BE2C (cell line): Measurements from ENCODE around the gene RAF1. TPM values are rescaled to one million over a fixed set of nuclear protein-coding genes. Genes with fewer than 3 reads are reported as not detected.

Experiments used
- DNase-seq: peaks from one replicate; pipeline ENCODE4 v3.0.0-alpha.2; 2020
- H3K27me3 ChIP-seq: fragments of 250-450 bp; sonication (Bioruptor Pico); 2 replicates; pipeline ENCODE4 v1.5.1; 2020; ENCODE audit warnings: mild to moderate bottlenecking
- H3K36me3 ChIP-seq: fragments of 250-450 bp; sonication (Bioruptor Pico); 2 replicates; pipeline ENCODE4 v1.5.1; 2020; ENCODE audit warnings: mild to moderate bottlenecking
- H3K4me1 ChIP-seq: fragments of 250-450 bp; sonication (Bioruptor Pico); 2 replicates; pipeline ENCODE4 v1.5.1; 2020
- H3K4me3 ChIP-seq: 2 replicates; pipeline ENCODE4 v1.5.1; 2011; ENCODE audit warnings: low read depth, low read length
- H3K9me3 ChIP-seq: fragments of 250-450 bp; sonication (Bioruptor Pico); 2 replicates; pipeline ENCODE4 v1.5.1; 2020
- polyA plus RNA-seq: library from polyadenylated mRNA; unstranded; fragments of >200 nt; gene quantifications from one replicate; pipeline ENCODE4 v1.2.1, GENCODE V29; 2012; ENCODE audit warnings: low read depth, missing spikeins; ENCODE audit not compliant: insufficient read length, insufficient read depth
- TF ChIP-seq, protein P1 (sequence below): IDR thresholded peaks from 2 replicates; pipeline ENCODE4 v1.5.1; 2012; ENCODE audit warnings: mild to moderate bottlenecking, low read depth, low read length

Gene RAF1
- polyA plus RNA-seq: 60.0 TPM

DNA sequence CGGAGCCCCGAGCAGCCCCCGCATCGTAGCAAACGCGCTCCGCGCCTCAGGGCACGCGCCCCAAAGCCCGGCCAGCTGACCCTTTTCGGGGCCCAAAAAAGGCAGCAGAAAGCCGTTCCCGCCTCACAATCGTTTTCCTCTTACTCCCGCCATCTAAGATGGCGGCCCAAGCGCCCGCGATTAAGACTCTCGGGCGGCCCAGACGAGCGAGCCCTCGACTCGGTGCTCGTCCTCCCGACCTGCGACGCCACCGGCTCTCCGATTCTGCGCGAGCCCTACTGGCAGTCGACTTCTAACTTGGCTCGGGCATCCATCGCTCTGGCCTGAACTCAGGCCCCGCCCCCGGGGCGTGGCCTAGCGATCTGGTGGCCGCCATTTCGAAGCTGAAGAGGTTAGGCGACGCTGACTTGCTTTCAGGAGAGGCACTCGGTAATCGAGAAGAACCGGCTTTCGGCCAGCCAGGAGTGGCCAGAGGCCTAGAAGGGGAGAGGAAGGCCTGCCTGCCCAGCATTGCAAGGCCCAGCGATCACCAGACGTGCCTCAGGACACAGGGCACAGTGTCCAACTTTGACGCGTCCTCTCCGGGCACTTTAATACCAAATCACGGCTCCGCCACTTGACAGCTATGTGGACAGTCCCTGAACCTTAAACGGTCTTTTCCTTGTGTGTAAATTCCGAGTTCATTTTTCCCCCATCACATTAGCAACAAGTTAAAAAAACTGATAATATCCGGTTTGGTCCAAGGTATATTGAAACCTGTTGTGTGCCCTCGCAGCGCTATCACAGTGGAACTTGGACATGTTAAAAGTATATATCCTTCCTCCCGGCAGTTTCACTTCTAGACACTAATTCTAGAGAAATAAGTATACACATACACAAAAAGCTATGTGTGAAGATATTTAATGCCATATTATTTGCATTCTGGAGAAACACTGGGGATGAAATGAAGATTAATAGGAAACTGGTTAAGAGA, at the start of gene RAF1:
RAF1 (minus strand) TSS at position 182 of the 973 bp plus-strand sequence. CDS start 45,396 bp downstream, outside the sequence.
- DNase-seq: peak; percentile 94
- Histone ChIP-seq H3K9me3 (no peaks in the 10 kb centered on the region), H3K36me3 (no peaks in the 10 kb centered on the region), H3K4me1 (no peaks in the 10 kb centered on the region), H3K27me3 (no peaks in the 10 kb centered on the region), H3K4me3 (peak within 1 kb of the TSS; percentile 87)
- TF ChIP-seq, protein P1, sequence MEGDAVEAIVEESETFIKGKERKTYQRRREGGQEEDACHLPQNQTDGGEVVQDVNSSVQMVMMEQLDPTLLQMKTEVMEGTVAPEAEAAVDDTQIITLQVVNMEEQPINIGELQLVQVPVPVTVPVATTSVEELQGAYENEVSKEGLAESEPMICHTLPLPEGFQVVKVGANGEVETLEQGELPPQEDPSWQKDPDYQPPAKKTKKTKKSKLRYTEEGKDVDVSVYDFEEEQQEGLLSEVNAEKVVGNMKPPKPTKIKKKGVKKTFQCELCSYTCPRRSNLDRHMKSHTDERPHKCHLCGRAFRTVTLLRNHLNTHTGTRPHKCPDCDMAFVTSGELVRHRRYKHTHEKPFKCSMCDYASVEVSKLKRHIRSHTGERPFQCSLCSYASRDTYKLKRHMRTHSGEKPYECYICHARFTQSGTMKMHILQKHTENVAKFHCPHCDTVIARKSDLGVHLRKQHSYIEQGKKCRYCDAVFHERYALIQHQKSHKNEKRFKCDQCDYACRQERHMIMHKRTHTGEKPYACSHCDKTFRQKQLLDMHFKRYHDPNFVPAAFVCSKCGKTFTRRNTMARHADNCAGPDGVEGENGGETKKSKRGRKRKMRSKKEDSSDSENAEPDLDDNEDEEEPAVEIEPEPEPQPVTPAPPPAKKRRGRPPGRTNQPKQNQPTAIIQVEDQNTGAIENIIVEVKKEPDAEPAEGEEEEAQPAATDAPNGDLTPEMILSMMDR: no peak

DNA sequence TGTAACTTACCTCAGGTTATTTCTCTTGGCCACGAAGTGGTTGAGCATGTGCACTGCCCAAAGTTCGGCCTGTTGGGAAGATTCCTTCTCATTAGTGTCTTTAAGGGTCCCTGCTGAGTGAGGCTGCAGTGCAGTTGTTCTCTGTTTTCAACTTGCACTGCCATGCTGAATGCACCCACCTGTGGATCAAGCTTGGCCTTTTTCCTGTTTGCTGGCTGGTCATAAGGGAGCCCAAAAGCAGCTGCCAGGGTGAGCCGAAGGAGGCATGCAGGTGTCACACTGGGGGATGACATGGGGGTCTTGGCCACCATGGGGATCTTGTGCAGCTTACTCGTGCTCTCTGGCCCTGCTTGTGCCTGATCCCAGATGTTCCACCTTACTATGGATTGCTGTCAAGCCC, 46.1 kb upstream of the RAF1 start:
- Histone ChIP-seq H3K4me3 (no peak overlapping the region), H3K27me3 (no peaks in the 10 kb centered on the region), H3K36me3 (no peaks in the 10 kb centered on the region), H3K4me1 (no peaks in the 10 kb centered on the region), H3K9me3 (no peaks in the 10 kb centered on the region)
- TF ChIP-seq, protein P1: no peak
- no peak for DNase-seq

DNA sequence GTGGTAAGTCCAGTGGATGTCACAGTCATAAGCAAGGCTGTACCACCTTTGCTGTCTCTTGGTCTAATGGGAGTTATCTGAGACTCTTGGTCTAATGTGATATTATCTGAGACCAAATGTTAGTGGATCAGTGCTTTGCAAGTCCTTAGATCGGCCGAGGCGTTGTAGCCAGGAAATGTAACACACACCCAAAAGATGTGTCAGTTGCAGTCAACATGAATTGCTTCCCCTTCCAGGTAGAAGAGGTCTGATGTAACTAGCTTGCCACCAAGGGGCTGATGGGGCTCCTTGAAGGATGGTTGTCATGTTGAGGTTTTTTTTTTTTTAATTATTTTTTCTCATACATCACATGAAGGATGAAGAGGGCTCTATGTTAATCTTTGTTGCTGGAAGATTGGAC, 45.4 kb upstream of the RAF1 start:
- no peaks in the 10 kb centered on the region for H3K27me3 ChIP-seq
- DNase-seq: no peak

DNA sequence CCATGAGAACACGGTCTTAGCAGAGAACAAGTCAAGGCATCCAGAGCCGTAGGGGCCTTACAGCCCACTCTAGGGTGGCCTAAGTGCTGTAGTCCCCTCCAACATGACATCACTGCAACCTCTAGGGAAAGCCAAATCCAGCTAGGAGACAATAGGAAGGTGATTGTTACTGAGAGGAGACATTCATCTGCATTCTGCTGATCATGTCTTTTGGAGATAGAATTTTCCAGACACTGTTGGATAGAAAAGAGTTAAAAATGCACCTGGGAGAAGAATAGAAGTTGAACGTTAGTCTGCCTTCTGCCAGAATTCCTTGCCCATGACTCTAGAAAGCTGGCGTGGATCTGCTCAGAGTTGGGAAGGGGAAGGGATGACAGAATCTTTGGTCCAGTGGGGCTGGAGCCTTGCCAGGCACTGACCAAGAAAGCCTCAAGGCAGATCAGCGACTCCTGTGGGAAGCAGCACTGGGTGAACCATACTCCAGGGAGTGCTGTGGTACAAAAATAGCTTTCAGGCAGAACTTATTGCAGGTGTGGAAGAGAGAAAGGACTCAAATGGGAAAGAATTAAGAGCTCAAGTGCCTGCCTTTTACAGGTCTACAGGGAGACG, 44.8 kb upstream of the RAF1 start:
- H3K36me3 ChIP-seq: no peaks in the 10 kb centered on the region
- H3K27me3 ChIP-seq: no peaks in the 10 kb centered on the region
- H3K4me3 ChIP-seq: no peak overlapping the region
- TF ChIP-seq, protein P1: no peak
- H3K9me3 ChIP-seq: no peaks in the 10 kb centered on the region
- H3K4me1 ChIP-seq: no peaks in the 10 kb centered on the region
- no peak for DNase-seq

More for the DNA sequence above, 45.4 kb upstream of the RAF1 start:
- Histone ChIP-seq H3K4me3 (no peak overlapping the region), H3K9me3 (no peaks in the 10 kb centered on the region), H3K36me3 (no peaks in the 10 kb centered on the region), H3K4me1 (no peaks in the 10 kb centered on the region)
- TF ChIP-seq, protein P1: no peak

DNA sequence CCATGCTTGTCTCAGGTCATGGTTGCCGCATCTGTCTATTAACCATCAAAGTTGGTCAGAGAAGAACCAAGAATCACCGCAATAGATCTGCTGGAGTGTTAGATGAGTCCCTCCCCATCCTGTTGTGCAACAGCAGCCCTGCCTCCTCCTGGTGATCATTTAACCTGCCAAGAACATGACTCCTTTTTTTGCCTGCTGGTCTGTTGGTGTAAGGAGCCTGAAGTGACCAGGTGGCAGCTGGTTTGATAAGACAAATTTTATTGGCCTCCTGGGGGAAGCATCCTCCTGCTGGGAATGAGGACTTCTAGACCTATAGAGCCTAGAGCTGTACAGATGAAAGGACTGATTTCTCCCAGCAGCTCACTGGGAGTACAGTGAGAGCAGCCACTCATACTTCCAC, 43.5 kb upstream of the RAF1 start:
- DNase-seq: peak; percentile 19
- Histone ChIP-seq H3K36me3 (no peaks in the 10 kb centered on the region), H3K9me3 (no peaks in the 10 kb centered on the region), H3K4me3 (no peak overlapping the region), H3K4me1 (no peaks in the 10 kb centered on the region), H3K27me3 (no peaks in the 10 kb centered on the region)
- TF ChIP-seq, protein P1: no peak
